ENCODE data around the gene PARP14. TPM values are rescaled to one million over a fixed set of nuclear protein-coding genes. Genes with fewer than 3 reads are reported as not detected.

The PARP14 gene
- total and polyA plus RNA-seq, 2 donors (not counting 1 experiment from before 2014, with no cell fraction given), result 113 to 188 TPM

DNA sequence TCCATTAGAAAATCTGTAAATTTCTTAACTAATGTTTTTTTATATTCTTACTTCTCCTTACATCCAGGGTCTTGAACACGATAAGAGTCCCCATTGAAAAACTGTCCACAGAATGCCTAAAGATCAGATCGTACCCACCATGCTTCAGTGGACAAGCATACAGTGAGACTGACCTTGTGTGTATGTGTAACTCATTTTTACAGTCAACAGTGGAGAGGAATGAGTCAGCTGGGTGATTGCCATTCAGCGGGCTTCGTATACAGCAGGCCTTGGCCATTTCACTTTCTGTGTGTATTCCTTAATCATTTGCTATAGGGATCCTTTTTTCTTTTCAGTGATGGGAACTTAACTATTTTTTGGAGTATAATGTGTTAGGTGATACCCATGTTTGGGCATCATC, 10.6 kb downstream of the PARP14 start:
- H3K4me1 ChIP-seq (ENCODE audit: control insufficient read depth in 2 of 2, insufficient read depth in 2 of 2, low read length in 2 of 2), result peaks cover 37 to 52% of the 10 kb centered on the region in 2 donors
- H3K27me3 ChIP-seq (replicated peaks in 1 of 4; ENCODE audit: control extremely low read depth in 1 of 4, control insufficient read depth in 3 of 4, insufficient read depth in 4 of 4, low read length in 3 of 4), result no peaks in the 10 kb centered on the region
- Mint-ChIP-seq H3K27ac (peak overlapping the region; percentile 73), H3K9me3 (ENCODE audit: insufficient read depth) (no peaks in the 10 kb centered on the region), H3K27me3 (no peaks in the 10 kb centered on the region), H3K4me3 (no peak overlapping the region), H3K4me1 (peaks cover 46% of the 10 kb centered on the region)
- DNase-seq, result no peak
- no CpG with 5 or more reads among the region's 4 CpGs for WGBS (ENCODE audit: insufficient coverage)
- H3K36me3 ChIP-seq (replicated peaks in 1 of 2; ENCODE audit: control extremely low read depth in 1 of 2, control insufficient read depth in 1 of 2, extremely low read depth in 1 of 2, insufficient read depth in 2 of 2, low read length in 1 of 2), result peaks cover 7 to 48% of the 10 kb centered on the region in 2 experiments
- H3K9ac ChIP-seq (ENCODE audit: low read length), result no peak overlapping the region
- no peak for ATAC-seq (ENCODE audit: low read depth)
- intact Hi-C loops (cut with micrococcal nuclease), result no loop called here
- ChIA-PET CTCF (no interaction called here), POLR2A (no interaction called here)
- no peak for TF ChIP-seq EZH2 (IDR thresholded peaks at IDR 0.05; ENCODE audit: borderline replicate concordance, insufficient read depth, low read depth, low read length, poor library complexity, severe bottlenecking)
- TF ChIP-seq, protein P1, sequence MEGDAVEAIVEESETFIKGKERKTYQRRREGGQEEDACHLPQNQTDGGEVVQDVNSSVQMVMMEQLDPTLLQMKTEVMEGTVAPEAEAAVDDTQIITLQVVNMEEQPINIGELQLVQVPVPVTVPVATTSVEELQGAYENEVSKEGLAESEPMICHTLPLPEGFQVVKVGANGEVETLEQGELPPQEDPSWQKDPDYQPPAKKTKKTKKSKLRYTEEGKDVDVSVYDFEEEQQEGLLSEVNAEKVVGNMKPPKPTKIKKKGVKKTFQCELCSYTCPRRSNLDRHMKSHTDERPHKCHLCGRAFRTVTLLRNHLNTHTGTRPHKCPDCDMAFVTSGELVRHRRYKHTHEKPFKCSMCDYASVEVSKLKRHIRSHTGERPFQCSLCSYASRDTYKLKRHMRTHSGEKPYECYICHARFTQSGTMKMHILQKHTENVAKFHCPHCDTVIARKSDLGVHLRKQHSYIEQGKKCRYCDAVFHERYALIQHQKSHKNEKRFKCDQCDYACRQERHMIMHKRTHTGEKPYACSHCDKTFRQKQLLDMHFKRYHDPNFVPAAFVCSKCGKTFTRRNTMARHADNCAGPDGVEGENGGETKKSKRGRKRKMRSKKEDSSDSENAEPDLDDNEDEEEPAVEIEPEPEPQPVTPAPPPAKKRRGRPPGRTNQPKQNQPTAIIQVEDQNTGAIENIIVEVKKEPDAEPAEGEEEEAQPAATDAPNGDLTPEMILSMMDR (IDR thresholded peaks at IDR 0.05), result no peak
- H4K20me1 ChIP-seq (ENCODE audit: control insufficient read depth, insufficient read depth, low read length, poor library complexity, severe bottlenecking), result no peaks in the 10 kb centered on the region
- peak overlapping the region in 1 of 2 donors; percentile 8 for H3K27ac ChIP-seq (ENCODE audit: low read length in 2 of 2)
- peaks cover 76% of the 10 kb centered on the region for H3K79me2 ChIP-seq (ENCODE audit: control insufficient read depth, insufficient read depth, low read length)
- H2AFZ ChIP-seq (ENCODE audit: insufficient read depth, low read depth, low read length, poor library complexity, severe bottlenecking), result no peak overlapping the region
- no peaks in the 10 kb centered on the region for H3K9me3 ChIP-seq (ENCODE audit: control extremely low read depth in 1 of 3, control insufficient read depth in 2 of 3, insufficient read depth in 1 of 3, low read length in 2 of 3)
- no peak overlapping the region for H3K4me3 ChIP-seq (ENCODE audit: control extremely low read depth in 1 of 5, extremely low read depth in 1 of 5, insufficient read depth in 1 of 5, low read depth in 2 of 5, low read length in 4 of 5)
- H3K4me2 ChIP-seq (replicated peaks; ENCODE audit: low read depth, low read length, poor library complexity, severe bottlenecking), result no peak overlapping the region

DNA sequence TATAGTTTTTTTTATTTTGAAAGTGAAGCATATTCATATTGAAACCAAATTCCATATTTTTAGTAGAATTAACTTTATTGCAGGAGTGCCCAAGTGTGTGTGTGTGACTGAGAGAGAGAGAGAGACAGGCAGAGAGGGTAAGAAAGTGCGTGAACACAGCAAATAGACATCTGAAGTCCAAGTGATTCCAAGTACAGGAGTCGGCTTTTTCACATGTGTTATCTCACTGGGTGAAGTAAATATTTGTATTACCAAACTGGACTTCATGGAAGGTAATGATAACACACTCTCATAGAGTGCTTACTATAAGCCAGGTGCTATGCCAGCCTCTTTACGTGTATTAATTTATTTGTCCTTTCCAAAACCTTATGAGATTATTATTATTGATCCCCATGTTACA, 12.0 kb downstream of the PARP14 start:
- Histone ChIP-seq H3K4me3 (ENCODE audit: control extremely low read depth in 1 of 5, extremely low read depth in 1 of 5, insufficient read depth in 1 of 5, low read depth in 2 of 5, low read length in 4 of 5) (no peak overlapping the region), H3K27me3 (replicated peaks in 1 of 4; ENCODE audit: control extremely low read depth in 1 of 4, control insufficient read depth in 3 of 4, insufficient read depth in 4 of 4, low read length in 3 of 4) (no peaks in the 10 kb centered on the region), H2AFZ (ENCODE audit: insufficient read depth, low read depth, low read length, poor library complexity, severe bottlenecking) (no peak overlapping the region), H4K20me1 (ENCODE audit: control insufficient read depth, insufficient read depth, low read length, poor library complexity, severe bottlenecking) (no peaks in the 10 kb centered on the region), H3K9me3 (ENCODE audit: control extremely low read depth in 1 of 3, control insufficient read depth in 2 of 3, insufficient read depth in 1 of 3, low read length in 2 of 3) (peaks cover 0 to 3% (median 2%) of the 10 kb centered on the region in 3 donors), H3K79me2 (ENCODE audit: control insufficient read depth, insufficient read depth, low read length) (peaks cover 78% of the 10 kb centered on the region), H3K4me1 (ENCODE audit: control insufficient read depth in 2 of 2, insufficient read depth in 2 of 2, low read length in 2 of 2) (peaks cover 52 to 56% of the 10 kb centered on the region in 2 donors), H3K36me3 (replicated peaks in 1 of 2; ENCODE audit: control extremely low read depth in 1 of 2, control insufficient read depth in 1 of 2, extremely low read depth in 1 of 2, insufficient read depth in 2 of 2, low read length in 1 of 2) (peaks cover 12 to 63% of the 10 kb centered on the region in 2 experiments), H3K27ac (ENCODE audit: low read length in 2 of 2) (peak overlapping the region in 1 of 2 donors; percentile 95), H3K9ac (ENCODE audit: low read length) (no peak overlapping the region), H3K4me2 (replicated peaks; ENCODE audit: low read depth, low read length, poor library complexity, severe bottlenecking) (no peak overlapping the region)
- intact Hi-C loops (cut with micrococcal nuclease), result no loop called here
- H3K4me1 Mint-ChIP-seq, result peaks cover 59% of the 10 kb centered on the region
- POLR2A ChIA-PET, result no interaction called here
- WGBS (ENCODE audit: insufficient coverage), result 100% methylated on average over 1 of the region's 3 CpGs
- peak overlapping the region; percentile 88 for H3K27ac Mint-ChIP-seq
- CTCF ChIA-PET, result no interaction called here
- ATAC-seq (ENCODE audit: low read depth) (no peak), DNase-seq (no peak)
- H3K27me3 Mint-ChIP-seq, result no peaks in the 10 kb centered on the region
- peaks cover 2% of the 10 kb centered on the region for H3K9me3 Mint-ChIP-seq (ENCODE audit: insufficient read depth)
- TF ChIP-seq, protein P1 (IDR thresholded peaks at IDR 0.05), result no peak
- TF ChIP-seq EZH2 (IDR thresholded peaks at IDR 0.05; ENCODE audit: borderline replicate concordance, insufficient read depth, low read depth, low read length, poor library complexity, severe bottlenecking), result no peak
- H3K4me3 Mint-ChIP-seq, result no peak overlapping the region
